ENCODE results near the gene ANKRD23. TPM values are rescaled to one million over a fixed set of nuclear protein-coding genes. Genes with fewer than 3 reads are reported as not detected.
A peak's percentile ranks its signal among the peaks of the same experiment; 100 is the strongest.

Gene ANKRD23
- total and polyA plus RNA-seq, 2 of the 13 experiments (the other 11 are each of a cell fraction or from before 2014, with no cell fraction given): 1.5 to 1.6 TPM

DNA sequence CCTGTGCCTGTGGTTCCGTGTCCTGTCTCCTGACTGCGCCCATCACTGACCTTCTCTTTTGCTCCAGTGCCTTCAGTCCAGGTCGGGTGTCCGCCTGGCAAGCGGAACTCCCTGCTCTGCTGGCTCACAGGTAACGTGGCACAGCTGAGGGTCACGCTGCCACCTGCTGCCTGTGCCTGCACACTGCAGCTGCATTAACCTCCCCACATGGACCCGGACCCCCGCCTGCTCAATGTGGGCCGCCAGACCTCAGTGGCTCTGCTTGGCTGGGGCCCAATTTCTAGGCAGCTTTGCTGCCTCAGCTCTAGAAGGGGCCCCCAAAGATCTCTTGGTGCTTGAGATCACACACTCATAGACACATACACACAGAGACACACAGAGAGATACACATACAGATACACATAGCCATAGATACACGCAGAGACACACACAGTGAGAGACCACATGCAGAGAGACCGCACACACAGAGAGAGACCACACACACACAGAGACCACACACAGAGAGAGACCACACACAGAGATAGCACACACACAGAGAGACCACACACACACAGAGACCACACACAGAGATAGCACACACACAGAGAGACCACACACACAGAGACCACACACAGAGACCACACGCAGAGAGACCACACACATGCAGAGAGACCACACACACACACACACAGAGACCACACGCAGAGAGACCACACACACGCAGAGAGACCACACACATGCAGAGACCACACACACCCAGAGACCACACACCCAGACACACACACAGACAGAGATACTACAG lies 42.6 kb downstream of the ANKRD23 start (continued):
- TF ChIP-seq HNF4G (IDR thresholded peaks at IDR 0.05; ENCODE audit: borderline replicate concordance, low read depth, low read length) (no peak), HNF4G (CRISPR knock-in tag; IDR thresholded peaks at IDR 0.05; ENCODE audit: borderline replicate concordance, low read depth) (0 out of 2 replicates have a peak, but pooled peaks have one; percentile 38), NFYC (CRISPR knock-in tag; IDR thresholded peaks at IDR 0.05) (no peak), RARA (CRISPR knock-in tag; IDR thresholded peaks at IDR 0.05) (0 out of 2 replicates have a peak, but pooled peaks have one; percentile 17), GABPB1 (CRISPR knock-in tag; IDR thresholded peaks at IDR 0.05) (peak; percentile 66), CC2D1A (CRISPR knock-in tag; IDR thresholded peaks at IDR 0.05) (no peak), AKAP8 (CRISPR knock-in tag; IDR thresholded peaks at IDR 0.05) (no peak), SMC3 (IDR thresholded peaks at IDR 0.05; ENCODE audit: low read length) (peak; percentile 72), MZF1 (CRISPR knock-in tag; IDR thresholded peaks at IDR 0.05; ENCODE audit: borderline replicate concordance) (no peak), ZNF510 (CRISPR knock-in tag; IDR thresholded peaks at IDR 0.05; ENCODE audit: low read depth) (no peak), DPF2 (CRISPR knock-in tag; IDR thresholded peaks at IDR 0.05; ENCODE audit: borderline replicate concordance, low read depth) (no peak), ZNF550 (CRISPR knock-in tag; IDR thresholded peaks at IDR 0.05; ENCODE audit: borderline replicate concordance) (0 out of 2 replicates have a peak, but pooled peaks have one; percentile 38), ZFP90 (CRISPR knock-in tag; IDR thresholded peaks at IDR 0.05; ENCODE audit: borderline replicate concordance) (no peak), HDAC6 (IDR thresholded peaks at IDR 0.05; ENCODE audit: low read depth, low read length) (no peak), SNAPC2 (CRISPR knock-in tag; IDR thresholded peaks at IDR 0.05) (no peak), PHF8 (CRISPR knock-in tag; IDR thresholded peaks at IDR 0.05) (peak; percentile 39; the same call in 1 of the 2 replicates), SOX13 (IDR thresholded peaks at IDR 0.05) (no peak), SOX13 (CRISPR knock-in tag; conservative IDR thresholded peaks at IDR 0.05 in 1 of 2, IDR thresholded peaks at IDR 0.05 in 1 of 2) (peak in 1 of 2 experiments; percentile 6; a peak in 1 of 4 replicates), ZNF674 (CRISPR knock-in tag; IDR thresholded peaks at IDR 0.05; ENCODE audit: low read depth) (no peak), CEBPG (CRISPR knock-in tag; IDR thresholded peaks at IDR 0.05) (no peak)
- TF ChIP-seq, protein P1, sequence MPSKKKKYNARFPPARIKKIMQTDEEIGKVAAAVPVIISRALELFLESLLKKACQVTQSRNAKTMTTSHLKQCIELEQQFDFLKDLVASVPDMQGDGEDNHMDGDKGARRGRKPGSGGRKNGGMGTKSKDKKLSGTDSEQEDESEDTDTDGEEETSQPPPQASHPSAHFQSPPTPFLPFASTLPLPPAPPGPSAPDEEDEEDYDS (CRISPR knock-in tag; IDR thresholded peaks at IDR 0.05): 0 out of 2 replicates have a peak, but pooled peaks have one; percentile 41
- TF ChIP-seq, protein P2, sequence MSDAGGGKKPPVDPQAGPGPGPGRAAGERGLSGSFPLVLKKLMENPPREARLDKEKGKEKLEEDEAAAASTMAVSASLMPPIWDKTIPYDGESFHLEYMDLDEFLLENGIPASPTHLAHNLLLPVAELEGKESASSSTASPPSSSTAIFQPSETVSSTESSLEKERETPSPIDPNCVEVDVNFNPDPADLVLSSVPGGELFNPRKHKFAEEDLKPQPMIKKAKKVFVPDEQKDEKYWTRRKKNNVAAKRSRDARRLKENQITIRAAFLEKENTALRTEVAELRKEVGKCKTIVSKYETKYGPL (CRISPR knock-in tag; IDR thresholded peaks at IDR 0.05): no peak
- TF ChIP-seq, protein P3, sequence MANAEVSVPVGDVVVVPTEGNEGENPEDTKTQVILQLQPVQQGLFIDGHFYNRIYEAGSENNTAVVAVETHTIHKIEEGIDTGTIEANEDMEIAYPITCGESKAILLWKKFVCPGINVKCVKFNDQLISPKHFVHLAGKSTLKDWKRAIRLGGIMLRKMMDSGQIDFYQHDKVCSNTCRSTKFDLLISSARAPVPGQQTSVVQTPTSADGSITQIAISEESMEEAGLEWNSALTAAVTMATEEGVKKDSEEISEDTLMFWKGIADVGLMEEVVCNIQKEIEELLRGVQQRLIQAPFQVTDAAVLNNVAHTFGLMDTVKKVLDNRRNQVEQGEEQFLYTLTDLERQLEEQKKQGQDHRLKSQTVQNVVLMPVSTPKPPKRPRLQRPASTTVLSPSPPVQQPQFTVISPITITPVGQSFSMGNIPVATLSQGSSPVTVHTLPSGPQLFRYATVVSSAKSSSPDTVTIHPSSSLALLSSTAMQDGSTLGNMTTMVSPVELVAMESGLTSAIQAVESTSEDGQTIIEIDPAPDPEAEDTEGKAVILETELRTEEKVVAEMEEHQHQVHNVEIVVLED (CRISPR knock-in tag; IDR thresholded peaks at IDR 0.05; ENCODE audit: borderline replicate concordance): no peak
- TF ChIP-seq, protein P4, sequence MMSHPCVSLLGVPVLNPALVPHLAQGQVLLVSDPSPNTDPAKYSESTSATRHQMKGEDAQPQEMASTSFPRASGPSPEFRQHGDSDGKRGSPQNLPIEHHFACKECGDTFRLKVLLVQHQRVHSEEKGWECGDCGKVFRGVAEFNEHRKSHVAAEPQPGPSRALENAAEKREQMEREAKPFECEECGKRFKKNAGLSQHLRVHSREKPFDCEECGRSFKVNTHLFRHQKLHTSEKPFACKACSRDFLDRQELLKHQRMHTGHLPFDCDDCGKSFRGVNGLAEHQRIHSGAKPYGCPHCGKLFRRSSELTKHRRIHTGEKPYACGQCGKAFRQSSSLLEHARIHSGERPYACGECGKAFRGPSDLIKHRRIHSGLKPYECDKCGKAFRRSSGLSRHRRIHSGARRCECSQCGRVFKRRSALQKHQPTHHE (CRISPR knock-in tag; IDR thresholded peaks at IDR 0.05; ENCODE audit: borderline replicate concordance): no peak
- TF ChIP-seq, protein P5, sequence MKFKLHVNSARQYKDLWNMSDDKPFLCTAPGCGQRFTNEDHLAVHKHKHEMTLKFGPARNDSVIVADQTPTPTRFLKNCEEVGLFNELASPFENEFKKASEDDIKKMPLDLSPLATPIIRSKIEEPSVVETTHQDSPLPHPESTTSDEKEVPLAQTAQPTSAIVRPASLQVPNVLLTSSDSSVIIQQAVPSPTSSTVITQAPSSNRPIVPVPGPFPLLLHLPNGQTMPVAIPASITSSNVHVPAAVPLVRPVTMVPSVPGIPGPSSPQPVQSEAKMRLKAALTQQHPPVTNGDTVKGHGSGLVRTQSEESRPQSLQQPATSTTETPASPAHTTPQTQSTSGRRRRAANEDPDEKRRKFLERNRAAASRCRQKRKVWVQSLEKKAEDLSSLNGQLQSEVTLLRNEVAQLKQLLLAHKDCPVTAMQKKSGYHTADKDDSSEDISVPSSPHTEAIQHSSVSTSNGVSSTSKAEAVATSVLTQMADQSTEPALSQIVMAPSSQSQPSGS (CRISPR knock-in tag; IDR thresholded peaks at IDR 0.05): peak; percentile 55; the same call in 1 of the 2 replicates

Measured in HepG2 (cell line).